Ovary (tissue), 9 donors: ENCODE results near the gene SSUH2. TPM values are rescaled to one million over a fixed set of nuclear protein-coding genes. Genes with fewer than 3 reads are reported as not detected.

Source experiments
- DNase-seq, 5 donors: peaks; one replicate each; pipeline ENCODE4 v3.0.0-alpha.2; 2019 to 2020
- H3K27ac ChIP-seq, 2 donors: fragments of 200-600 bp; one replicate each; pipeline versions ENCODE4 v1.5.1 to v1.8.0; 2019 to 2022
- H3K27me3 ChIP-seq: fragments of 200-600 bp; one replicate; pipeline ENCODE4 v1.8.0; 2022
- H3K36me3 ChIP-seq: fragments of 200-600 bp; sonication (generic); one replicate; pipeline ENCODE4 v1.5.1; 2019
- H3K4me1 ChIP-seq: one replicate; pipeline ENCODE4 v1.8.1; 2013; ENCODE audit warnings: mild to moderate bottlenecking, moderate library complexity; ENCODE audit not compliant: insufficient read depth
- H3K4me3 ChIP-seq: fragments of 200-600 bp; sonication (generic); one replicate; pipeline ENCODE4 v1.5.1; 2017
- H3K9me3 ChIP-seq, 2 donors: fragments of 200-600 bp in 1 of 2; sonication (generic) in 1 of 2; one replicate each; pipeline versions ENCODE4 v1.5.1 to v1.8.1; 2013 to 2019; ENCODE audit warnings: mild to moderate bottlenecking in 1 of 2, moderate library complexity in 1 of 2
- EP300 ChIP-seq: sonication (generic); formaldehyde crosslinking; IDR thresholded peaks from one replicate; pipeline ENCODE4 v1.6.1; 2017; ENCODE audit warnings: antibody characterized with exemption
- POLR2A ChIP-seq: fragments of 450-650 bp; IDR thresholded peaks from one replicate; pipeline ENCODE4 v1.6.1; 2017; ENCODE audit warnings: antibody characterized with exemption, mild to moderate bottlenecking, moderate library complexity
- WGBS, 3 donors: extraction: QIAGEN DNeasy Blood & Tissue Kit in 1 of 3; methylation state at CpG; one replicate each; pipeline versions ENCODE4 v1.1.5 to v1.1.7; 2013 to 2017; 5-methylcytosine and 5-hydroxymethylcytosine counted together
- intact Hi-C, 4 donors: fragments of 100-400 bp; cut with DNase I; formaldehyde crosslinking; loops; one replicate each; pipeline versions ENCODE4 v1.11.0 to v1.15.1; 2022 to 2023
- polyA plus RNA-seq, 2 donors: library from polyadenylated mRNA; stranded (reverse); fragments of 200-250 nt in 1 of 2; fragments of 350-450 nt in 1 of 2; fragmentation: Illumina TruSeq in 1 of 2; extraction: RNeasy Lipid Tissue Mini Kit (QIAGEN cat#74804) in 1 of 2; gene quantifications; one replicate each; pipeline ENCODE4 v1.2.3, GENCODE V29; 2013 to 2014
- total RNA-seq, 7 donors: library from RNA; depleted of rRNA in 2 of 7; stranded (reverse); fragments of >200 nt in 2 of 7; fragmentation: NEBNext Ultra II Directional in 3 of 7; extraction: Animal tissue kit (Norgen Biotek cat#: 25700) in 3 of 7; gene quantifications; one replicate each; pipeline versions ENCODE4 v1.1.0 to v1.2.4, GENCODE V29; 2016 to 2023
- TF ChIP-seq, protein P1 (sequence below), 3 donors: fragments of 450-650 bp in 2 of 3; fragments of 200-600 bp in 1 of 3; IDR thresholded peaks; one replicate each; pipeline versions ENCODE4 v1.5.1 to v1.8.0; 2016 to 2022; ENCODE audit warnings: antibody characterized with exemption in 3 of 3, mild to moderate bottlenecking in 1 of 3
- donor health status: DM: no; HTN: no; CAD: no; lungs with moderate emphysema.
- donor health status: DM: no; HTN: no; CAD: no.
- donor health status: Bipolar disorder and iron deficiency.
- donor health status: DM: yes; HTN: yes; CAD: no.
- donor health status: DM: no; HTN: no; CAD: no.
- donor health status: DM: yes; HTN: yes; CAD: no.

Gene SSUH2
- total and polyA plus RNA-seq, 9 donors = 0.27 to 1.6 (median 0.63) TPM; not detected in 1

DNA sequence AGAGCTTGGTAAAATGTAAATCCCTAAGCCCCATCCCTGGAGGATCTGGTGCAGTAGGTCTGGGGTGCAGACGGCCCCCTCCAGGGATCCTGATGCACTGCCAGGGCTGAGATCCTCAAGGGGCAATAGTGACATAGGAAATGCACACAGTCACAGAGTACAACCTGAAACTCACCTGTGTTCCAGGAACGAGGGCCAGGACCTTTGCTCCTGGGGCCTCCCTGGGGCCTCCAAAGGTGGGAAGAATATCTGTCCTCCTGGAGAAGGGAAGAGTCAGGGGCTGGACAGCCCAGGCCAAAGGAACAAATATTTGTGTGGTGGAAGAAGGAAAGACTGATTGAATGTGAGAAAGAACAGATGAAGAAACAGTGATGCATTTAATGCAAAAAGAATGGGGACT, 9.5 kb downstream of the SSUH2 start:
- Histone ChIP-seq H3K36me3 (no peaks in the 10 kb centered on the region), H3K27me3 (no peaks in the 10 kb centered on the region), H3K9me3 (no peaks in the 10 kb centered on the region), H3K4me3 (no peak overlapping the region), H3K4me1 (no peaks in the 10 kb centered on the region), H3K27ac (no peak overlapping the region)
- TF ChIP-seq EP300 (no peak), POLR2A (no peak)
- TF ChIP-seq, protein P1, sequence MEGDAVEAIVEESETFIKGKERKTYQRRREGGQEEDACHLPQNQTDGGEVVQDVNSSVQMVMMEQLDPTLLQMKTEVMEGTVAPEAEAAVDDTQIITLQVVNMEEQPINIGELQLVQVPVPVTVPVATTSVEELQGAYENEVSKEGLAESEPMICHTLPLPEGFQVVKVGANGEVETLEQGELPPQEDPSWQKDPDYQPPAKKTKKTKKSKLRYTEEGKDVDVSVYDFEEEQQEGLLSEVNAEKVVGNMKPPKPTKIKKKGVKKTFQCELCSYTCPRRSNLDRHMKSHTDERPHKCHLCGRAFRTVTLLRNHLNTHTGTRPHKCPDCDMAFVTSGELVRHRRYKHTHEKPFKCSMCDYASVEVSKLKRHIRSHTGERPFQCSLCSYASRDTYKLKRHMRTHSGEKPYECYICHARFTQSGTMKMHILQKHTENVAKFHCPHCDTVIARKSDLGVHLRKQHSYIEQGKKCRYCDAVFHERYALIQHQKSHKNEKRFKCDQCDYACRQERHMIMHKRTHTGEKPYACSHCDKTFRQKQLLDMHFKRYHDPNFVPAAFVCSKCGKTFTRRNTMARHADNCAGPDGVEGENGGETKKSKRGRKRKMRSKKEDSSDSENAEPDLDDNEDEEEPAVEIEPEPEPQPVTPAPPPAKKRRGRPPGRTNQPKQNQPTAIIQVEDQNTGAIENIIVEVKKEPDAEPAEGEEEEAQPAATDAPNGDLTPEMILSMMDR (IDR thresholded peaks at IDR 0.05) = no peak
- 81 to 92% (median 85%) methylated on average over 2 of the region's 2 CpGs for WGBS, 3 donors
- intact Hi-C loops = no loop called here
- DNase-seq = no peak

DNA sequence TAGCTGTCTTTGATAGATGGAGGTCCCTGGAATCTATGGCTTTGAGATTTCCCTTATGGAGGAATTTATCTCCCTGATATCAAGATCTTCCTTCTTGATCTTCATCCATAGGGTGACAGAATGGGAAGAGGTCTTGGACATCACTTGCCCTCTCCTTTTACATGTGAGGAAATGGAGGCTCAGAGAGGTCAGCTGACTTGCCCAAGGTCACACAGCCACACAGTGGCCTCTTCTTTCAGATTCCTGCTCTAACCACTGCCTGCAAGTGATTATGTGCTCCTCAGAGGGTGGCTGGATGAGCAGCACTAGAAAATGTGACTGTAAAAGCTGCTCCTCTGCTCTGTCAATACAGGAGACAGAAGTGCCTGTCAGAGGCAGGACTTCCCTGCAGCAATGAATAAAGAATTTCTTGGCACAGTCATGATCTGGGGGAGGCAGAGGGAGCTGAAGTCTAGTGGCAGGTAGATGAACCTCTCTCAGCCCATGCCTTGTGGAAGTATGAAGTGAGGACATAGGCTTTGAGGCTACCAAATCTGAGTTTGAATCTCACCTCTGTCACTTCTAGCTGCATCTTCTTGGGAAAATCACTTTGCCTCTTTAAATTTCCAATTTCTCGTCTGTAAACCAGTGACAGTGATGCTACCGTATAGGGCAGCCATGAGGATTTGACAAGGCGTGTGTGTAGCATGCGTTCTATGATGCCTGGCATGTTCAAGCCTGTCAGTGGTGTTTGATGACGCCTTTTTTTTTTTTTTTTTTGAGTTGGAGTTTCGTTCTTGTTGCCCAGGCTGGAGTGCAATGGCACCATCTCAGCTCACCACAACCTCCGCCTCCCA, 12.0 kb downstream of the SSUH2 start:
- TF ChIP-seq, protein P1 (IDR thresholded peaks at IDR 0.05) = no peak
- no peak for TF ChIP-seq EP300
- no peak for TF ChIP-seq POLR2A
- H3K36me3 ChIP-seq = no peaks in the 10 kb centered on the region
- intact Hi-C loops = no loop called here
- DNase-seq = no peak
- WGBS, 3 donors = 90 to 93% (median 92%) methylated on average over 7 of the region's 7 CpGs
- H3K4me3 ChIP-seq = no peak overlapping the region
- no peak overlapping the region for H3K27ac ChIP-seq
- no peaks in the 10 kb centered on the region for H3K4me1 ChIP-seq
- H3K9me3 ChIP-seq = no peaks in the 10 kb centered on the region
- H3K27me3 ChIP-seq = no peaks in the 10 kb centered on the region

DNA sequence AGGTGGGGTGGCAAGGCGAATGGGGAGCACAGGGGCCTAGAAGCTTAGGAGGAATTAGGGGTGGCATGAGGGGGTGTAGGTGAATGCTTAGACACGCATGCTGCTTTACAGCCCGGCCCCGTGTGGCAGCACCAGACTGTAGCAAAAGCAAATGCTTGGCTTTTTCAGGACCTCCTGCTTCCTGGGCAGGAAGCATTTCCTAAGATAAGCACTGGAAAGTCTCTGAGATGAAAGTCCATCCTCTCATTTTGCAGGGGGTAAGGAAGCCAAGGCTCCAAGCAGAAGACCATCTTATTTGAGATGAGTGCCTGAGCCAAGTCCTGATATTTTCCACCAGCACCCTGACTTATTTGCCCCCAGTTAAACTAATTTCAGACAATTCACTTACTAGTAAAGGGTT, 12.9 kb downstream of the SSUH2 start:
- intact Hi-C loops = no loop called here
- no peak for DNase-seq
- WGBS, 3 donors = 55 to 66% (median 57%) methylated on average over 4 of the region's 4 CpGs

DNA sequence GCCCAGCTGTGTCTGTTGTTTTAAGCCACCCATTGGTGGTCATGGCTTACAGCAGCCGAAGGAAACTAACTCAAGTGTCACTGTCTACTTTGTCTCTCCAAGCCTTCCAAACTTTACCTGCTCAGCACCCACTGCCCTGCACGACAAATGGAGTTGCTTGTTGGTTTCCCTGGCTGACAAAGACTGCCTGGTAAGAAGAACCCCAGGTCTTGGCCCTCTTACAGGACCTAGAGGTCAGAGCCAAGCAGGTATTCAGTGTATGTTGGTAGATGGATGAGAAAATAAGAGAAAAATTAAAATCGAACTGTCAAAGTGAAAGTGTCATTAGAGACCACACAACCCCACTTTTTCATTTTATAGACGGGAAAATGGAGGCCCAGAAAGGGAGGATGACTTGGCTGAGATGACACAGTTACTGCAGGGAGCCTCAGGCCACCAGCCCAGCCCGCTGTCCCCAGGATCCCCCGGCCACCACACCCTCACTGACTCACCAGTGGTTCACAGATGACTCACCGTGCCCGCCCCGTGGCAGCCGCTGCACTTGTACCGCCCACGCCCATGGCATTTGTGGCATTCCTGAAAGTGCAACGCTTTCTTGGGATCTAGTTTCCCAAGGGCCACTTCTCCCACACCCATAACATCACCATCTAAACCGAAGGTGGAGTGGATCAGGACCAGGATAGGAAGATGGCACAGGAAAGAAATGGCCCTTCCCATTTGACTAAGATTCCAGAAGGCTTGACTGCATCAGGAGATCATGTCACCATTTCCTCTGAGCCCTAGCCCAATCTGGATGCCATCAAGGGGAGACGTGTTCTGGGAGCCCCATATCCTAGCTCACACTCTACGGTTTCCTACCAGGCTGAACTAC, 15.2 kb downstream of the SSUH2 start:
- no peak overlapping the region for H3K4me3 ChIP-seq
- H3K36me3 ChIP-seq = no peaks in the 10 kb centered on the region
- intact Hi-C loops = no loop called here
- no peaks in the 10 kb centered on the region for H3K4me1 ChIP-seq
- H3K9me3 ChIP-seq = no peaks in the 10 kb centered on the region
- WGBS, 3 donors = 77 to 86% (median 83%) methylated on average over 16 of the region's 16 CpGs
- DNase-seq = no peak
- no peaks in the 10 kb centered on the region for H3K27me3 ChIP-seq
- TF ChIP-seq, protein P1 (IDR thresholded peaks at IDR 0.05) = no peak
- TF ChIP-seq POLR2A = no peak
- no peak for TF ChIP-seq EP300
- no peak overlapping the region for H3K27ac ChIP-seq

More for the DNA sequence above, 12.9 kb downstream of the SSUH2 start:
- no peak overlapping the region for H3K4me3 ChIP-seq
- no peaks in the 10 kb centered on the region for H3K27me3 ChIP-seq
- no peaks in the 10 kb centered on the region for H3K9me3 ChIP-seq
- H3K4me1 ChIP-seq = no peaks in the 10 kb centered on the region
- H3K27ac ChIP-seq = no peak overlapping the region
- no peak for TF ChIP-seq EP300
- no peak for TF ChIP-seq POLR2A
- TF ChIP-seq, protein P1 (IDR thresholded peaks at IDR 0.05) = no peak
- H3K36me3 ChIP-seq = no peaks in the 10 kb centered on the region
